HG02970 (cell line): Measurements from ENCODE around the gene UPF1.

Experiments
- ATAC-seq: cut with Tn5 transposase; IDR thresholded peaks from one replicate; pipeline ENCODE4 v1.9.1; 2021; ENCODE audit warnings: mild to moderate bottlenecking, moderate library complexity, moderate number of reproducible peaks; ENCODE audit not compliant: unreplicated experiment, low FRiP score

The UPF1 gene

DNA sequence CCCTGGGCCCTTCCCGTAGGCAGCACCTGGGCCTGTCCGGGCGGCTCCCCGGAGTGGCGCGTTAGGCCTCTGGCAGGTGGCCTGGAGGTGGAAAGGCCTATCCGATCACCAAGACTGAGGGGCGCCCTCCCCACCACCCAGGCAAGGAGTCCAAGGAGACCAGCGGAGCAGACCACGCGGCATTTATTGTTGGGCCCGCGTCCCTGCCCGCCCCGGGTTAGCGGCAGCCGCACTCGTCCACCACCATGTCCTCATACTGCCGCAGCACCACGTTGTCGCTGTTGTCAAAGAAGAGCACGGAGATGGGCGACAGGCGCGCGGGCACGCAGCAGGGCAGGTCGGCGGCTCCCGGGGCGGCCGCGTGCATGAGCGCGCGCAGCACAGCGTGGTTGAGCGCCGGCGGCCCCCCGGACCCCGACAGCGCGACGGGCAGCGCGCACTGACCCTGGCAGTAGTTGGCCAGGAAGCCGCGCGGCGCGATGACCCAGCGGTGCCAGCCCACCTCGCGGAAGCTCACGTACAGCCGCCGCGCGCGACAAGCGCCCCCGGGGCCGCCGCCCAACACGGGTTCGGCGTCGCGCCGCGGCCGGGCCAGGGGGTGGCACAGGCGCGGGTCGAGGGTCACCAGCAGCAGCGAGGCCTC, 36.7 kb downstream of the UPF1 start:
- no peak for ATAC-seq

GRCh38 chr19:18869023-18869618, 37.4 kb downstream of the UPF1 start:
- ATAC-seq = no peak

GRCh38 chr19:18869781-18870530, 38.2 kb downstream of the UPF1 start:
- no peak for ATAC-seq

DNA sequence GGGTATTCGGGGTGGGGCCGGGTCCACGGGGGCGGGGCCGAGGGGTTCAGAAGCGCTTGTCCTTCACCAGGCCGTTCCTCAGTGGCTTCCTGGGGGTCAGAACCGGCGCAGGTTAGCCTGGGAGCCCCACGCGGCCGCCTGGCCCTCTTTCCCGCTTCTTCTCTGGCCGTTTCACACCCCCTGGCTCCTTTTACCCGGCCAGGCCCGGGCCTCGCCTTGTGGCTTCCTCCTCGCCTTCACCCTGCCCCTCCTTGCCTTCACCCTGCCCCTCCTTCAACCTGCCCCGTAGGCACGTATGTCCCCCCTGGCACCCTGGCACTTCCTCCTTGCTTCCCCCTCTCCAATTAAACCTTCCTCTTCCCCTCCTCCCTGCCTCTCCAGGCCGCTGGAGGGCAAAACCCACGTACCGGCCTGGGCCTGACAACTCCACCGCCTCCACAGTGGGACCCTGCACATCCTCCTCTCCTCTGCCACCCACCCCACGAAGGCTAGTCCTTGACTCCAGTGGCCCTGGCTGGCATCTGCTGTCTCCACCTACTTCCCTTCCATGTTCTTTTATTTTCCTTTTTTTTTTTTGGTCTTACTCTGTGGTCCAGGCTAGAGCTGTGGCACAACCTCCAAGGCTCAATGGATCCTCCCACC, 38.9 kb downstream of the UPF1 start:
- no peak for ATAC-seq

DNA sequence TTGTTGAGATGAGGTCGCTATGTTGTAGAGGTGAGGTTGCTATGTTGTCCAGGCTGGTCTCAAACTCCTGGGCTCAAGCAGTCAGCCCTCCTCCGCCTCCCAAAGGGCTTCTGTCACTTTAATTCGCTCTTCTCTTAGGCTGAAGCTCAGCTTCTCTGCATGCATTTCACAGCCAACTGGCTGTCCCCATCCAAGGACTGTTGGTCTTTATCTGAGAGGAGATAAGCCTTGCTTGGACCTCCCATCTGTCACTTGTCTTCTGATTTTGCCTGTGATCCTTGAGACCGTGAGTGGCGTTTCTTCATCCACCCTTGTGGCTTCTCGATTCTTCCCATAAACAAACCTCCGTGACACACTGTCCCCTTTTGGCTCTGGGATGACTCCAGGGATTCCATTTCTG, 39.8 kb downstream of the UPF1 start:
- no peak for ATAC-seq

- ATAC-seq = no peak
These were observed 44.0 kb downstream of the UPF1 start for GRCh38 chr19:18875726-18876125.

- no peak for ATAC-seq
These were observed 45.1 kb downstream of the UPF1 start for GRCh38 chr19:18876865-18877264.

GRCh38 chr19:18878058-18878797, 46.5 kb downstream of the UPF1 start:
- no peak for ATAC-seq

DNA sequence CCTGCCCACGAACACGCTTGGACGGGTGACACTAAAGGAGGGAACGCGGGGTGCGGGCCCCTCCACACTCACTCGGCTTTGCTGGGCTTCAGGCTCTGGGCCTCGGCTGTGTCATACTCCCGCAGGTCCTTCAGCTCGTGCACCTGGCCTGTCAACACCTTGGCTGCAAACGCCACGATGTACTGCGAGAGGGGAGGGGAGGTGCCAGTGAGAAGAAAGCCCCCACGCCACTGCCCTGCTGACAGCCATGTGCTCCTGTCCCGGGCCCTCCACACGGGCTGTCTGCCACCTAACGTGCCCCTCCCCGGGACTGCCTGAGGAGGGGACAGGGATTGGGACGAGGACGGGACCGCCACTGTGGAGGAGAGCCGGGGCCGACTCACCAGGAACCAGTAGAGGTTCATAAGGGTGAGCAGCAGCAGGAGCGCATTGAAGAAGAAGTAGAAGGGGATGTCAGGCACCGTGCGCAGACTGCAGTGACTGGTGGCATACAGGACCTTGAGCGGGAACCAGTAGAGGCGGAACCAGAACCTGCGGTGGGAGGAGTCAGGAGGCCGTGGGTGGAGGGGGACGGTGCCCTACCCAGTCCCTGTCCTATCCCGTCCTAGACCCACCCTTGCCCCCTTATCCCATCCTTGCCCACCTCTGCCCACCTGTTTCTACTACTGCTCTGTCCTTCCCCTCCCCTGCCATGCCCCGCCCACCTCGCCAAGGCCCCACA, 47.3 kb downstream of the UPF1 start:
- no peak for ATAC-seq

DNA sequence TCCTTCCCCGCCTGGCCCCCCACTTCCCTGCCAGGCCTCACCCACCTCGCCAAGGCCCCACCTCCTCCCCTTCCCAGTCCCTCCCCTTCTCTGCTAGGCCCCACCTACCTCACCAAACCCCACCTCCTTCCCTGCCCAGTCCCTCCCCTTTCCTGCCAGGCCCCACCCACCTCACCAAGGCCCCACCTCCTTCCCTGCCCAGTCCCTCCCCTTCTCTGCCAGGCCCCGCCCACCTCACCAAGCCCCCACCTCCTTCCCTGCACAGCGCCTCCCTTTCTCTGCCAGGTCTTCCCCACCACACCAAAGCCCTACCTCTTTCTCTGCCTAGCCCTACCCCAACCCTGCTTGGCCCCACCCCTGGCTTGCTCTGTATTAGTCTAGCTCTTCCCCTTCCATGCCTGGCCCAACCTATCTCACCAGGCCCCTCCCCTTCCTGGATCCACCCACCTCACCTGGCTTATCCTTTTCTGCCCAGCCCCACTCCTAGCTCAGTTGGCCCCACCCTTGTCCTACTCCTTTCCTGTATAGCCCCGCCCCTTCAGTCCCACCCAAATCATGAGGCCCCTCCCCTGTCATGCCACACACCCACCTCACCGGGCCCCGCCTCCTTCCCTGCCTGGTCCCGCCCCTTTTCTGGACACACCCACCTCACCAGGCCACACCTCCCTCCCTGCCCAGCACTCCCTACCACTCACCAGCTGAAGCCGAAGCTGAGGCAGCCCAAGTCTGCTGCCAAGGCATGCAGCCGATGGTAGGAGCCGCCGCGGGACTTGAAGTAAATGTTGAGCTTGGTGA, 48.0 kb downstream of the UPF1 start:
- ATAC-seq = no peak

- no peak for ATAC-seq
These were observed 49.7 kb downstream of the UPF1 start for GRCh38 chr19:18881491-18881890.

DNA sequence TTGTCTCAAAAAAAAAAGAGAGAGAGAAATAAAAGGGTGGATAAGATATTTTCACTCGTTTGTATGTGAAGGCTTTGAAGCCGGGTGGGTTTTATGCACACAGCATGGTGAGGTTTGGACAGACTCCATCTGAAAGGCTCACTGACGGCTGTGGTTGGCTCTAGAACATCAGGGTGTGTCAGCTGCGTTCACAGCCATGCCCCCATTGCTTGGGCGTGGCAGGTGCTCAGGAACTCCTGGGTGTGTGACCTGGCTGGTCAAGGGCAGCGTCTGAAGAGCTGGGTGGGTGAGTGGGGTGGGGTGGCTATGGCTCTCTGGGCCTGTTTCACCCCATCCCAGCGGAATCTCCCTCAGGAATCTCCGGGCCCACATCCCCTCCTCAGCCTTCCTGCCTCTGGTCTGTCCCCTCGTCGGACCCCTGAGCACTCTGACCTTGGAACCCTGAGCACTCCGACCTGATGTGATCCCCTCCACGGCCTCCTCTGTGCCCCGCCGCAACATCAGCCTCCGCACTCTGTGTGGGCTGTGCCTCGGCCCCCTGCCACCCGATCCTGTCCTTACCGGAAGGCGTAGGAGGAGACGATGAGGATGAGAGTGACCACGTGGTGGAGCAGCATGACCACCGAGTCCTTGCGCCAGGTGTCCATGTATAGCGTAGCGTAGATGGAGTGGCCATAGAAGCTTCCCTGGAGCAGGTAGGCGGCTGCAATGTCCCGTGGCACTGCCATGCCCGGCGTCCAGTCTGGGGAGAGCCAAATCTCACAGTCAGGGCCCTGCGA, 52.0 kb downstream of the UPF1 start:
- ATAC-seq = no peak

DNA sequence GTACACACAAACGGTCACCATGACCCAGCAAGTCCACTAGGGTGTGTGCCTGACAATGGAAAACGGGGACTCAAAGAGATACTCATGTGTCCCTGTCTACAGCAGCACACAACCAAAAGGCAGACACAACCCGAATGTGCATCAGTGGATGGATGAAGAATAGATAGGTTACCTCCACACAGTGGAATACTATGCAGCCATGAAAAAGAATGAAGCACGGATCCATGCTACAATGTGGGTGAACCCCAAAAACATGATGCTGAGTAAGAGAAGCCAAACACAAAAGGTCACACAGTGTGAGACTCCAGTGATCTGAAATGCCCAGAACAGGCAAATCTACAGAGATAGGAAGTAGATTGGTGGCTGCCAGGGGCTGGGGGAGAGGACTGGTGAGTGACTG, 55.2 kb downstream of the UPF1 start:
- ATAC-seq = no peak

DNA sequence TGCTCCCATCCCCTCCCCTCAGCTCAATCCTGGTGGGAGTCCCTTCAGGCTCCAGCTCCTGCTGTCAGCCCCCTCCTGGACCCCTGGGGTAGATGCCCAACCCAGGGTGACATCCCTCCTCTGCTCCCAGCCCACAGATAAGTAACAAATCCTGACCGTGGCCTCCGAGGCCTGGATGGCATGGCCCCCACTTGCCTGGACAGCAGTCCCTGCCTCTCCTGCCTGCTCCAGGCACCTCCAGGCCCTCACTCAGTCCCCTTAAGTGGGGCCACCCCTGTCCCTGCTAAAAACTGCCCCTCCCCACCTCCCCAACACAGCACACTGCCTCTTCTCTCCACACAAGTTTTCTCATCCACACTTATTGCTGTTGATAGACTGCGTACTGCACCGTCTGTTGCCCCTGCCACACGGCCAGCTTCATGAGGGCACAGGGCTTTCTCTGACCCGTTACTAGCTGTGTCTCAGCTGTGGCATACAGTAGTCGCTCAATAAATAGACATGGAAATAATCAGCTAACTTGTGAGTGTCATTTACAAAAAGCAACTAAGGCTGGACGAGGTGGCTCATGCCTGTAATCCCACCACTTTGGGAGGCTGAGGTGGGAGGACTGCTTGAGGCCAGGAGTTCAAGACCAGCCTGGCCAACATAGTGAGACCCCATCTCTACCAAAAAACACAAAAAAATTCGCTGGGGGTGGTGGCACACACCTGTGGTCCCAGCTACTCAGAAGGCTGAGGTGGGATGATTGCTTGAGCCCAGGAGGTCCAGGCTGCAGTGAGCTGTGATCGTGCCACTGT, 58.4 kb downstream of the UPF1 start:
- ATAC-seq = no peak

- no peak for ATAC-seq
These were observed 62.0 kb downstream of the UPF1 start for GRCh38 chr19:18893587-18894253.

GRCh38 chr19:18894254-18895037, 62.7 kb downstream of the UPF1 start:
- no peak for ATAC-seq
